CD14-positive monocyte (primary cell): ENCODE data around the gene COBLL1. TPM values are rescaled to one million over a fixed set of nuclear protein-coding genes. Genes with fewer than 3 reads are reported as not detected.

ENCODE experiments used
- DNase-seq, 3 donors: peaks; one replicate each; pipeline ENCODE4 v3.0.0-alpha.2; 2011 to 2022
- H2AFZ ChIP-seq: 2 replicates; pipeline ENCODE4 v1.6.0; 2012; ENCODE audit warnings: mild to moderate bottlenecking, low read depth, low read length, inconsistent platforms; ENCODE audit not compliant: insufficient read depth, poor library complexity, severe bottlenecking
- H3K27ac ChIP-seq, 2 donors: 1 replicate in 1 of 2; 2 replicates in 1 of 2; pipeline ENCODE4 v1.5.1; 2012 to 2013; ENCODE audit warnings: low read length in 2 of 2, control low read depth in 1 of 2, inconsistent platforms in 1 of 2, low read depth in 1 of 2, mild to moderate bottlenecking in 1 of 2
- H3K27me3 ChIP-seq, 2 donors: one replicate each; pipeline versions ENCODE4 v1.6.0 to v1.6.1; 2011 to 2013; ENCODE audit warnings: low read length in 2 of 2; ENCODE audit not compliant: control insufficient read depth in 2 of 2, insufficient read depth in 2 of 2
- H3K36me3 ChIP-seq, 2 donors: replicated peaks in 1 of 2; 1 replicate in 1 of 2; 2 replicates in 1 of 2; pipeline versions ENCODE4 v1.5.1 to v1.6.1; 2012 to 2013; ENCODE audit warnings: low read length in 2 of 2, control low read depth in 1 of 2, inconsistent platforms in 1 of 2, mild to moderate bottlenecking in 1 of 2; ENCODE audit not compliant: insufficient read depth in 2 of 2, control insufficient read depth in 1 of 2
- H3K4me1 ChIP-seq, 2 donors: 1 replicate in 1 of 2; 2 replicates in 1 of 2; pipeline versions ENCODE4 v1.5.1 to v1.6.1; 2012 to 2013; ENCODE audit warnings: low read length in 2 of 2, control low read depth in 1 of 2, inconsistent platforms in 1 of 2, mild to moderate bottlenecking in 1 of 2, moderate library complexity in 1 of 2; ENCODE audit not compliant: insufficient read depth in 2 of 2, control insufficient read depth in 1 of 2
- H3K4me2 ChIP-seq: replicated peaks from 2 replicates; pipeline ENCODE3; 2012; ENCODE audit warnings: low read length, moderate library complexity, mild to moderate bottlenecking; ENCODE audit not compliant: poor library complexity, severe bottlenecking; ENCODE audit errors: extremely low read depth
- H3K4me3 ChIP-seq, 3 experiments: fragments of 200-600 bp in 1 of 3; sonication (generic) in 1 of 3; replicated peaks in 1 of 3; 1 replicate in 2 of 3; 2 replicates in 1 of 3; pipeline ENCODE4 v1.5.1; 2011 to 2013; ENCODE audit warnings: low read length in 3 of 3, mild to moderate bottlenecking in 3 of 3, control low read depth in 2 of 3, low read depth in 2 of 3, inconsistent platforms in 1 of 3, moderate library complexity in 1 of 3
- H3K79me2 ChIP-seq: 2 replicates; pipeline ENCODE4 v1.6.0; 2012; ENCODE audit warnings: mild to moderate bottlenecking, control low read depth, inconsistent platforms, low read length, moderate library complexity; ENCODE audit not compliant: insufficient read depth
- H3K9ac ChIP-seq: 2 replicates; pipeline ENCODE4 v1.6.0; 2017; ENCODE audit warnings: low read length, mild to moderate bottlenecking; ENCODE audit not compliant: insufficient read depth, poor library complexity, severe bottlenecking
- H3K9me3 ChIP-seq, 2 donors: replicated peaks in 1 of 2; 1 replicate in 1 of 2; 2 replicates in 1 of 2; pipeline versions ENCODE4 v1.5.1 to v1.6.1; 2012 to 2013; ENCODE audit warnings: low read length in 2 of 2, control low read depth in 1 of 2; ENCODE audit not compliant: control insufficient read depth in 1 of 2, insufficient read depth in 1 of 2
- H4K20me1 ChIP-seq: 2 replicates; pipeline ENCODE4 v1.6.0; 2012; ENCODE audit warnings: mild to moderate bottlenecking, low read length, control low read depth, moderate library complexity; ENCODE audit not compliant: insufficient read depth
- H3K27ac Mint-ChIP-seq, 7 donors: one replicate each; pipeline ENCODE4 v1.8.0; 2020; ENCODE audit warnings: mild to moderate bottlenecking in 7 of 7, mixed read lengths in 7 of 7, moderate library complexity in 6 of 7, inconsistent platforms in 2 of 7
- H3K27me3 Mint-ChIP-seq, 3 donors: one replicate each; pipeline ENCODE4 v1.8.0; 2021 to 2022; ENCODE audit warnings: low read depth in 3 of 3, mild to moderate bottlenecking in 3 of 3, mixed read lengths in 3 of 3, moderate library complexity in 3 of 3, inconsistent platforms in 1 of 3
- H3K36me3 Mint-ChIP-seq, 2 donors: one replicate each; pipeline ENCODE4 v1.8.0; 2020; ENCODE audit warnings: mixed read lengths in 2 of 2, inconsistent platforms in 1 of 2, mild to moderate bottlenecking in 1 of 2
- H3K4me1 Mint-ChIP-seq: one replicate; pipeline ENCODE4 v1.8.0; 2020; ENCODE audit warnings: mild to moderate bottlenecking, mixed read lengths
- H3K4me3 Mint-ChIP-seq, 2 donors: one replicate each; pipeline ENCODE4 v1.8.0; 2020; ENCODE audit warnings: mild to moderate bottlenecking in 2 of 2, mixed read lengths in 2 of 2, moderate library complexity in 1 of 2
- H3K9me3 Mint-ChIP-seq, 7 donors: one replicate each; pipeline ENCODE4 v1.8.0; 2020 to 2022; ENCODE audit warnings: mixed read lengths in 7 of 7, mild to moderate bottlenecking in 6 of 7, moderate library complexity in 6 of 7, inconsistent platforms in 2 of 7
- WGBS: methylation state at CpG from one replicate; pipeline ENCODE4 v1.1.5; 2013; ENCODE audit warnings: missing lambda C conversion rate; ENCODE audit not compliant: insufficient coverage; 5-methylcytosine and 5-hydroxymethylcytosine counted together
- intact Hi-C, 2 donors: fragments of 100-400 bp; cut with micrococcal nuclease; formaldehyde crosslinking; loops; one replicate each; pipeline versions ENCODE4 v1.15.0 to v1.15.1; 2023
- polyA plus RNA-seq, 3 donors: library from polyadenylated mRNA; depleted of rRNA in 1 of 3; unstranded in 2 of 3; stranded (reverse) in 1 of 3; fragments of 300-500 nt in 2 of 3; fragments of >200 nt in 1 of 3; fragmentation: Illumina TruSeq in 2 of 3; gene quantifications; 1 replicate in 2 of 3; 2 replicates in 1 of 3; pipeline ENCODE4 v1.2.3, GENCODE V29; 2012 to 2021
- TF ChIP-seq, protein P1 (sequence below): fragments of 200-600 bp; IDR thresholded peaks from one replicate; pipeline ENCODE4 v1.8.0; 2022; ENCODE audit warnings: antibody characterized with exemption, mild to moderate bottlenecking

COBLL1 gene
- polyA plus RNA-seq, 3 donors: 0.18 to 0.54 (median 0.24) TPM

GRCh38 chr2:164890544-164890943, 48.9 kb upstream of the COBLL1 start:
- Histone ChIP-seq H3K27ac (no peak overlapping the region), H3K27me3 (no peaks in the 10 kb centered on the region), H3K9ac (no peak overlapping the region), H2AFZ (peak overlapping the region; percentile 26), H3K79me2 (no peaks in the 10 kb centered on the region), H3K4me2 (no peak overlapping the region), H4K20me1 (no peaks in the 10 kb centered on the region), H3K36me3 (no peaks in the 10 kb centered on the region), H3K4me3 (no peak overlapping the region), H3K4me1 (no peaks in the 10 kb centered on the region), H3K9me3 (no peaks in the 10 kb centered on the region)
- no peaks in the 10 kb centered on the region for H3K36me3 Mint-ChIP-seq
- TF ChIP-seq, protein P1, sequence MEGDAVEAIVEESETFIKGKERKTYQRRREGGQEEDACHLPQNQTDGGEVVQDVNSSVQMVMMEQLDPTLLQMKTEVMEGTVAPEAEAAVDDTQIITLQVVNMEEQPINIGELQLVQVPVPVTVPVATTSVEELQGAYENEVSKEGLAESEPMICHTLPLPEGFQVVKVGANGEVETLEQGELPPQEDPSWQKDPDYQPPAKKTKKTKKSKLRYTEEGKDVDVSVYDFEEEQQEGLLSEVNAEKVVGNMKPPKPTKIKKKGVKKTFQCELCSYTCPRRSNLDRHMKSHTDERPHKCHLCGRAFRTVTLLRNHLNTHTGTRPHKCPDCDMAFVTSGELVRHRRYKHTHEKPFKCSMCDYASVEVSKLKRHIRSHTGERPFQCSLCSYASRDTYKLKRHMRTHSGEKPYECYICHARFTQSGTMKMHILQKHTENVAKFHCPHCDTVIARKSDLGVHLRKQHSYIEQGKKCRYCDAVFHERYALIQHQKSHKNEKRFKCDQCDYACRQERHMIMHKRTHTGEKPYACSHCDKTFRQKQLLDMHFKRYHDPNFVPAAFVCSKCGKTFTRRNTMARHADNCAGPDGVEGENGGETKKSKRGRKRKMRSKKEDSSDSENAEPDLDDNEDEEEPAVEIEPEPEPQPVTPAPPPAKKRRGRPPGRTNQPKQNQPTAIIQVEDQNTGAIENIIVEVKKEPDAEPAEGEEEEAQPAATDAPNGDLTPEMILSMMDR: no peak
- H3K27me3 Mint-ChIP-seq: no peaks in the 10 kb centered on the region
- H3K4me3 Mint-ChIP-seq: no peak overlapping the region
- no peaks in the 10 kb centered on the region for H3K4me1 Mint-ChIP-seq
- whole genome bisulfite sequencing: 7% methylated on average over 3 of the region's 4 CpGs
- DNase-seq: no peak
- no peak overlapping the region for H3K27ac Mint-ChIP-seq
- no peaks in the 10 kb centered on the region for H3K9me3 Mint-ChIP-seq
- intact Hi-C loops: no loop called here

- no peaks in the 10 kb centered on the region for H3K36me3 Mint-ChIP-seq
- Histone ChIP-seq H3K4me3 (no peak overlapping the region), H3K9me3 (no peaks in the 10 kb centered on the region), H2AFZ (no peak overlapping the region), H3K36me3 (no peaks in the 10 kb centered on the region), H3K4me2 (no peak overlapping the region), H3K27ac (no peak overlapping the region), H3K9ac (no peak overlapping the region), H3K4me1 (no peaks in the 10 kb centered on the region), H3K27me3 (no peaks in the 10 kb centered on the region), H3K79me2 (no peaks in the 10 kb centered on the region), H4K20me1 (no peaks in the 10 kb centered on the region)
- H3K9me3 Mint-ChIP-seq: no peaks in the 10 kb centered on the region
- intact Hi-C loops: no loop called here
- no peaks in the 10 kb centered on the region for H3K4me1 Mint-ChIP-seq
- H3K4me3 Mint-ChIP-seq: no peak overlapping the region
- H3K27ac Mint-ChIP-seq: no peak overlapping the region
- H3K27me3 Mint-ChIP-seq: peaks cover 0 to 2% (median 0%) of the 10 kb centered on the region in 3 donors
- no CpG with 5 or more reads among the region's 3 CpGs for WGBS
- DNase-seq: no peak
- TF ChIP-seq, protein P1: no peak
These were observed 47.0 kb upstream of the COBLL1 start for GRCh38 chr2:164888592-164888991.
